ENCODE measurements around the gene FBXL22. TPM values are rescaled to one million over a fixed set of nuclear protein-coding genes. Genes with fewer than 3 reads are reported as not detected.

FBXL22 gene
- total and polyA plus RNA-seq, 2 of the 8 experiments (the other 6 are each of a cell fraction or from before 2014, with no cell fraction given): 0.09 to 0.47 TPM

GRCh38 chr15:63610209-63610841 lies 13.1 kb downstream of the FBXL22 start:
- no peak overlapping the region for H2AFZ ChIP-seq (ENCODE audit: low read length)
- H3K9ac ChIP-seq (replicated peaks in 1 of 4; ENCODE audit: extremely low read depth in 1 of 4, low read depth in 3 of 4, low read length in 3 of 4): no peak overlapping the region
- no peaks in the 10 kb centered on the region for H3K27me3 ChIP-seq (replicated peaks in 1 of 4; ENCODE audit: control insufficient read depth in 3 of 4, extremely low read depth in 1 of 4, insufficient read depth in 3 of 4, low read length in 3 of 4)
- H3K23me2 ChIP-seq (ENCODE audit: low read depth, low read length): no peaks in the 10 kb centered on the region
- no peaks in the 10 kb centered on the region for H3K9me3 ChIP-seq (ENCODE audit: insufficient read depth in 2 of 2, low read depth in 1 of 2, low read length in 1 of 2)
- H3K79me2 ChIP-seq (ENCODE audit: control insufficient read depth in 1 of 2, insufficient read depth in 2 of 2, low read length in 2 of 2): no peaks in the 10 kb centered on the region
- no peak overlapping the region for H4K8ac ChIP-seq (ENCODE audit: extremely low read depth, insufficient read depth, low read length)
- DNase-seq (ENCODE audit: low read depth in 1 of 2, low spot score in 2 of 2) (peak; percentile 43 to 70), FAIRE-seq (peak; percentile 91)
- H4K20me1 ChIP-seq (replicated peaks in 1 of 2; ENCODE audit: control insufficient read depth in 1 of 2, insufficient read depth in 2 of 2, low read length in 2 of 2): peaks cover 0 to 3% of the 10 kb centered on the region in 2 experiments
- POLR2A ChIA-PET (ENCODE audit: partially characterized antibody): interaction anchor here (1.1 kb wide), 1 partner anchor 328 kb away, joined by 3 read pairs; no protein-coding TSS in a partner anchor
- H3K14ac ChIP-seq (ENCODE audit: insufficient read length): no peak overlapping the region
- no peak overlapping the region for H3K18ac ChIP-seq (ENCODE audit: extremely low read depth, low read length)
- H4K91ac ChIP-seq (replicated peaks; ENCODE audit: insufficient read length, low read length): no peak overlapping the region
- H3K79me1 ChIP-seq (ENCODE audit: low read depth, low read length): no peaks in the 10 kb centered on the region
- H3K27ac ChIP-seq (ENCODE audit: low read depth, low read length): no peak overlapping the region
- no peak overlapping the region for H2BK120ac ChIP-seq (replicated peaks; ENCODE audit: low read depth, low read length)
- no peak overlapping the region for H4K5ac ChIP-seq (ENCODE audit: insufficient read length, low read depth, low read length)
- H2BK15ac ChIP-seq (ENCODE audit: low read length): no peak overlapping the region
- H3K23ac ChIP-seq (ENCODE audit: insufficient read length): no peak overlapping the region
- peaks cover 4 to 21% (median 8%) of the 10 kb centered on the region in 4 experiments; a peak in 6 of 8 replicates for H3K36me3 ChIP-seq (ENCODE audit: control insufficient read depth in 2 of 4, insufficient read depth in 4 of 4, low read length in 3 of 4)
- no peak overlapping the region for H2BK20ac ChIP-seq (ENCODE audit: low read length)
- 63% methylated on average over 6 of the region's 6 CpGs; no CpG with 5 or more reads in 1 of the 2 experiments for WGBS, 2 experiments (ENCODE audit: extremely low coverage in 1 of 2, insufficient coverage in 1 of 2, insufficient read length in 1 of 2, insufficient replicate concordance in 2 of 2, low coverage in 1 of 2, low lambda C conversion rate in 2 of 2, missing lambda C conversion rate in 1 of 2)
- H3K4me1 ChIP-seq (replicated peaks in 1 of 4; ENCODE audit: control insufficient read depth in 3 of 4, insufficient read depth in 4 of 4, low read length in 3 of 4): no peaks in the 10 kb centered on the region
- H3K4me2 ChIP-seq (ENCODE audit: insufficient read depth in 1 of 2, low read depth in 2 of 2, low read length in 2 of 2): no peak overlapping the region
- no peak overlapping the region for H2AK5ac ChIP-seq (ENCODE audit: low read depth, low read length)
- H2BK12ac ChIP-seq (ENCODE audit: low read depth, low read length): no peak overlapping the region
- no peak overlapping the region for H3K56ac ChIP-seq (replicated peaks; ENCODE audit: insufficient read length, low read depth, low read length)
- H3K4me3 ChIP-seq (ENCODE audit: extremely low read depth in 1 of 4, insufficient read depth in 2 of 4, low read depth in 3 of 4, low read length in 4 of 4): no peak overlapping the region
- CTCF ChIA-PET (ENCODE audit: partially characterized antibody): interaction anchor here (0.6 to 3.5 kb wide), 40 partner anchors 9 to 458 kb away, joined by 3 to 37 read pairs (median 4); partner anchors contain the start of gene FBXL22
- no peak overlapping the region for H3K4ac ChIP-seq (replicated peaks; ENCODE audit: insufficient read length, low read depth, low read length)
- no peak overlapping the region for H2BK5ac ChIP-seq (ENCODE audit: low read depth, low read length)
- peak; percentile 51 to 89 (median 69) for TF ChIP-seq CTCF (IDR thresholded peaks at IDR 0.05; ENCODE audit: control extremely low read depth in 1 of 3, insufficient read depth in 1 of 3, low read depth in 1 of 3, low read length in 3 of 3)
- TF ChIP-seq BACH1 (IDR thresholded peaks at IDR 0.05; ENCODE audit: low read length): peak; percentile 80
- TF ChIP-seq SAP30 (IDR thresholded peaks at IDR 0.05; ENCODE audit: insufficient read depth, insufficient replicate concordance, low read length): no peak
- TF ChIP-seq RAD21 (IDR thresholded peaks at IDR 0.05 in 1 of 2, conservative IDR thresholded peaks at IDR 0.05 in 1 of 2; ENCODE audit: low read depth in 2 of 2, low read length in 2 of 2): peak; percentile 89 to 93
- TF ChIP-seq MAFK (IDR thresholded peaks at IDR 0.05; ENCODE audit: low read depth, low read length): peak; percentile 74
- peak; percentile 49; the same call in 1 of the 2 replicates for TF ChIP-seq CREB1 (IDR thresholded peaks at IDR 0.05)
- TF ChIP-seq E2F6 (IDR thresholded peaks at IDR 0.05): no peak
- peak; percentile 19; the same call in 1 of the 2 replicates for TF ChIP-seq CEBPB (IDR thresholded peaks at IDR 0.05; ENCODE audit: low read depth, low read length)
- no peak for TF ChIP-seq CHD1 (IDR thresholded peaks at IDR 0.05; ENCODE audit: low read depth, low read length)

Measured in H1 (cell line).